ENCODE measurements around the gene GABPA.

GRCh38 chr21:25734654-25734903, 193 bp upstream of the GABPA start:
- TF ChIP-seq CTCF (IDR thresholded peaks at IDR 0.05) (no peak), POLR2A (IDR thresholded peaks at IDR 0.05) (peak in 1 of 2 donors; percentile 52)
